A673 (cell line): Measurements from ENCODE around the gene TRPM3. TPM values are rescaled to one million over a fixed set of nuclear protein-coding genes. Genes with fewer than 3 reads are reported as not detected.

Experiments
- BruUV-seq: library from RNA; stranded (reverse); fragments of 400-500 nt; replicated peaks from 2 replicates; lab custom pipeline; 2021; lab: Mats Ljungman, UMichigan
- CTCF ChIA-PET: fragments of 300-600 bp; sonication (Branson Sonifier 250); formaldehyde crosslinking; loops from one replicate; lab custom pipeline; 2022; ENCODE audit warnings: antibody characterized with exemption; lab: Charles Lee
- POLR2A ChIA-PET: fragments of 300-600 bp; sonication (Branson Sonifier 250); formaldehyde crosslinking; loops from one replicate; lab custom pipeline; 2022; ENCODE audit warnings: antibody characterized with exemption; ENCODE audit not compliant: low non-redundant PET; lab: Charles Lee
- DNase-seq: peaks from one replicate; pipeline ENCODE4 v3.0.0-alpha.2; 2015; ENCODE audit warnings: low spot score
- H3K27ac ChIP-seq: fragments of 200-600 bp; sonication (generic); 2 replicates; pipeline ENCODE4 v1.5.1; 2016; ENCODE audit warnings: mixed run types, low read depth, mild to moderate bottlenecking, mixed read lengths, antibody characterized with exemption, low read length; ENCODE audit not compliant: poor library complexity, severe bottlenecking
- H3K27me3 ChIP-seq: fragments of 200-600 bp; sonication (generic); replicated peaks from 2 replicates; pipeline ENCODE4 v1.6.1; 2017; ENCODE audit warnings: mixed run types, low read depth, mild to moderate bottlenecking, mixed read lengths, antibody characterized with exemption, low read length; ENCODE audit not compliant: insufficient read depth, poor library complexity
- H3K36me3 ChIP-seq: fragments of 200-600 bp; sonication (generic); 2 replicates; pipeline ENCODE4 v1.6.1; 2016; ENCODE audit warnings: mixed run types, mild to moderate bottlenecking, mixed read lengths, antibody characterized with exemption, low read length; ENCODE audit not compliant: insufficient read depth, poor library complexity, severe bottlenecking
- H3K4me1 ChIP-seq: fragments of 200-600 bp; sonication (generic); 2 replicates; pipeline ENCODE4 v1.6.1; 2017; ENCODE audit warnings: mixed run types, mild to moderate bottlenecking, mixed read lengths, antibody characterized with exemption, low read length; ENCODE audit not compliant: insufficient read depth, poor library complexity, severe bottlenecking
- H3K4me3 ChIP-seq: fragments of 200-600 bp; sonication (generic); 2 replicates; pipeline ENCODE4 v1.5.1; 2016; ENCODE audit warnings: low read depth, mixed run types, mild to moderate bottlenecking, mixed read lengths, low read length; ENCODE audit not compliant: poor library complexity, severe bottlenecking
- H3K9me3 ChIP-seq: fragments of 200-600 bp; sonication (generic); 2 replicates; pipeline ENCODE4 v1.6.1; 2016; ENCODE audit warnings: mixed run types, low read depth, mild to moderate bottlenecking, mixed read lengths, antibody characterized with exemption, low read length; ENCODE audit not compliant: poor library complexity, severe bottlenecking
- EZH2 ChIP-seq: fragments of 200-600 bp; sonication (generic); IDR thresholded peaks from 2 replicates; pipeline ENCODE4 v1.6.1; 2017; ENCODE audit warnings: borderline replicate concordance, low read depth, mild to moderate bottlenecking, mixed read lengths, antibody characterized with exemption, low read length; ENCODE audit not compliant: poor library complexity, severe bottlenecking
- intact Hi-C: fragments of 100-400 bp; cut with micrococcal nuclease; formaldehyde crosslinking; loops from one replicate; pipeline ENCODE4 v1.10.0; 2022; ENCODE audit not compliant: unreplicated experiment
- total RNA-seq: library from RNA; stranded (reverse); gene quantifications from 2 replicates; pipeline ENCODE4 v1.2.3, GENCODE V29; 2021
- TF ChIP-seq, protein P1 (sequence below): fragments of 300-800, 200-600 bp; sonication (generic); conservative IDR thresholded peaks from 2 replicates; pipeline ENCODE4 v1.5.1; 2017; ENCODE audit warnings: low read depth, mild to moderate bottlenecking, antibody characterized with exemption, low read length, moderate library complexity, mixed read lengths

TRPM3 gene
- total RNA-seq, 1 experiment from 2014 or later: not detected

- no TSS peak for BruUV-seq
- Histone ChIP-seq H3K4me3 (no peak overlapping the region), H3K9me3 (no peaks in the 10 kb centered on the region), H3K27me3 (no peaks in the 10 kb centered on the region), H3K36me3 (no peaks in the 10 kb centered on the region), H3K4me1 (no peaks in the 10 kb centered on the region), H3K27ac (no peak overlapping the region)
- ChIA-PET CTCF (no interaction called here), POLR2A (no interaction called here)
- DNase-seq: no peak
- intact Hi-C loops: no loop called here
- TF ChIP-seq, protein P1, sequence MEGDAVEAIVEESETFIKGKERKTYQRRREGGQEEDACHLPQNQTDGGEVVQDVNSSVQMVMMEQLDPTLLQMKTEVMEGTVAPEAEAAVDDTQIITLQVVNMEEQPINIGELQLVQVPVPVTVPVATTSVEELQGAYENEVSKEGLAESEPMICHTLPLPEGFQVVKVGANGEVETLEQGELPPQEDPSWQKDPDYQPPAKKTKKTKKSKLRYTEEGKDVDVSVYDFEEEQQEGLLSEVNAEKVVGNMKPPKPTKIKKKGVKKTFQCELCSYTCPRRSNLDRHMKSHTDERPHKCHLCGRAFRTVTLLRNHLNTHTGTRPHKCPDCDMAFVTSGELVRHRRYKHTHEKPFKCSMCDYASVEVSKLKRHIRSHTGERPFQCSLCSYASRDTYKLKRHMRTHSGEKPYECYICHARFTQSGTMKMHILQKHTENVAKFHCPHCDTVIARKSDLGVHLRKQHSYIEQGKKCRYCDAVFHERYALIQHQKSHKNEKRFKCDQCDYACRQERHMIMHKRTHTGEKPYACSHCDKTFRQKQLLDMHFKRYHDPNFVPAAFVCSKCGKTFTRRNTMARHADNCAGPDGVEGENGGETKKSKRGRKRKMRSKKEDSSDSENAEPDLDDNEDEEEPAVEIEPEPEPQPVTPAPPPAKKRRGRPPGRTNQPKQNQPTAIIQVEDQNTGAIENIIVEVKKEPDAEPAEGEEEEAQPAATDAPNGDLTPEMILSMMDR: no peak
- TF ChIP-seq EZH2: no peak
These were observed 625.9 kb downstream of the TRPM3 start for GRCh38 chr9:70495514-70495913.

DNA sequence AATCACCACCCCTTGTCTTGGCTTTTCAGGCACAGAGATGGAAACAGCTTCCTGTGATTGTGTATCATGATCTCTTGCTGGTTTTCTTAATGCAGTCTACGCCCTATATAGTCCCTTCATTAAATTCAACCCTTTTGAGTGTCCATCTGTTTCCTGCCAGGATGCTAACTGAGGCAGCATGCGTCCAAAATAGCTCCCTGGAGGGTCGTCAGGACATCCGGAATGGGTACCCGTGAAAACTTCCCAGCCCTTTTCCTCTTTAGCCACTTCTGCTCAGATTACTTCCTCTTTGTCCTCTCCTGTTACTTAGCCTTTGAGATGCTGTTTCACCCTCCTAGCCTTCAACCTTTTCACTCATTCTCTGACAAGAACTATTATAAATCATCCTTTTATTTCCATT, 627.2 kb downstream of the TRPM3 start:
- ChIA-PET POLR2A (no interaction called here), CTCF (no interaction called here)
- DNase-seq: no peak
- Histone ChIP-seq H3K4me1 (no peaks in the 10 kb centered on the region), H3K9me3 (no peaks in the 10 kb centered on the region), H3K4me3 (no peak overlapping the region), H3K27ac (no peak overlapping the region), H3K36me3 (no peaks in the 10 kb centered on the region), H3K27me3 (no peaks in the 10 kb centered on the region)
- intact Hi-C loops: no loop called here
- no peak for TF ChIP-seq EZH2
- TF ChIP-seq, protein P1: no peak
- BruUV-seq: no TSS peak

DNA sequence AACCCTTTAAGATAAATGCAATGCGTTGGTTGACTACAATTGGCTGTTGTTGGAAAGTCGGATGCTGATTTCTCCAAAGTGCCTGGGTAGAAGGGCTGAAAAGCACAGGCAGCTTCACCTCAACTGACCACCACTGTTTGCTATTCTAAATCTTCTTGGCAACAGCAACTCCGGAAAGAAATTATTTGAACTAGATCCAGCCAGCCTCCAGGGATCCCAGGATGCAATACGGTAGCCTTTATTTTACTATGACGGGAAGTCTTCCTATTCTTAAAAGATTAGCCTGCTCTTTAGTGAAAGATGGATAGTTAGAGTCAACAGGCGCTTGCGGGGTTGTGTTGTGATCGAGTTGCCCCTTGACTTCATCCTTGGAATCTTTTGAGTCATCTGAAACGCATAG, 628.4 kb downstream of the TRPM3 start:
- no peak for DNase-seq
- Histone ChIP-seq H3K27ac (no peak overlapping the region), H3K4me3 (no peak overlapping the region), H3K4me1 (no peaks in the 10 kb centered on the region), H3K9me3 (no peaks in the 10 kb centered on the region), H3K36me3 (no peaks in the 10 kb centered on the region), H3K27me3 (no peaks in the 10 kb centered on the region)
- no TSS peak for BruUV-seq
- TF ChIP-seq EZH2: no peak
- TF ChIP-seq, protein P1: no peak
- intact Hi-C loops: no loop called here
- ChIA-PET CTCF (no interaction called here), POLR2A (no interaction called here)
